ENCODE measurements around the gene SMIM33.
A peak's percentile ranks its signal among the peaks of the same experiment; 100 is the strongest.

SMIM33 gene

GRCh38 chr5:139486201-139486600, 15.4 kb downstream of the SMIM33 start:
- Histone ChIP-seq H3K79me2 (ENCODE audit: low read length) (no peaks in the 10 kb centered on the region), H3K4me1 (ENCODE audit: low read length) (peaks cover 10% of the 10 kb centered on the region; the same call in 1 of the 2 replicates), H4K20me1 (ENCODE audit: insufficient read depth, low read length) (no peaks in the 10 kb centered on the region), H3K36me3 (replicated peaks; ENCODE audit: low read depth, low read length) (no peaks in the 10 kb centered on the region), H3K4me3 (ENCODE audit: low read length) (no peak overlapping the region), H2AFZ (ENCODE audit: low read depth, low read length) (no peak overlapping the region), H3K9me3 (ENCODE audit: insufficient read depth, low read length) (no peaks in the 10 kb centered on the region), H3K27ac (ENCODE audit: low read length) (no peak overlapping the region), H3K4me2 (ENCODE audit: low read length) (no peak overlapping the region), H3K27me3 (ENCODE audit: low read depth, low read length) (no peaks in the 10 kb centered on the region), H3K9ac (ENCODE audit: low read length) (no peak overlapping the region)
- TF ChIP-seq EZH2phosphoT487 (IDR thresholded peaks at IDR 0.05; ENCODE audit: low read depth), result no peak
- TF ChIP-seq CTCF (IDR thresholded peaks at IDR 0.05; ENCODE audit: low read depth, low read length), result no peak

GRCh38 chr5:139488260-139488659, 17.5 kb downstream of the SMIM33 start:
- H3K36me3 ChIP-seq (replicated peaks; ENCODE audit: low read depth, low read length), result no peaks in the 10 kb centered on the region
- no peaks in the 10 kb centered on the region for H3K9me3 ChIP-seq (ENCODE audit: insufficient read depth, low read length)
- no peak overlapping the region for H3K27ac ChIP-seq (ENCODE audit: low read length)
- no peaks in the 10 kb centered on the region for H3K79me2 ChIP-seq (ENCODE audit: low read length)
- H3K4me3 ChIP-seq (ENCODE audit: low read length), result no peak overlapping the region
- TF ChIP-seq CTCF (IDR thresholded peaks at IDR 0.05; ENCODE audit: low read depth, low read length), result no peak
- TF ChIP-seq EZH2phosphoT487 (IDR thresholded peaks at IDR 0.05; ENCODE audit: low read depth), result no peak
- no peak overlapping the region for H3K4me2 ChIP-seq (ENCODE audit: low read length)
- peak overlapping the region; percentile 83 for H2AFZ ChIP-seq (ENCODE audit: low read depth, low read length)
- no peak overlapping the region for H3K9ac ChIP-seq (ENCODE audit: low read length)
- H3K27me3 ChIP-seq (ENCODE audit: low read depth, low read length), result no peaks in the 10 kb centered on the region
- H4K20me1 ChIP-seq (ENCODE audit: insufficient read depth, low read length), result no peaks in the 10 kb centered on the region
- peaks cover 4% of the 10 kb centered on the region; the same call in 1 of the 2 replicates for H3K4me1 ChIP-seq (ENCODE audit: low read length)

GRCh38 chr5:139492700-139493192, 21.9 kb downstream of the SMIM33 start:
- Histone ChIP-seq H2AFZ (ENCODE audit: low read depth, low read length) (no peak overlapping the region), H4K20me1 (ENCODE audit: insufficient read depth, low read length) (no peaks in the 10 kb centered on the region), H3K36me3 (replicated peaks; ENCODE audit: low read depth, low read length) (no peaks in the 10 kb centered on the region), H3K27me3 (ENCODE audit: low read depth, low read length) (no peaks in the 10 kb centered on the region), H3K9ac (ENCODE audit: low read length) (no peak overlapping the region), H3K4me2 (ENCODE audit: low read length) (no peak overlapping the region), H3K27ac (ENCODE audit: low read length) (no peak overlapping the region), H3K4me1 (ENCODE audit: low read length) (peaks cover 7% of the 10 kb centered on the region; the same call in 1 of the 2 replicates), H3K9me3 (ENCODE audit: insufficient read depth, low read length) (no peaks in the 10 kb centered on the region), H3K79me2 (ENCODE audit: low read length) (no peaks in the 10 kb centered on the region), H3K4me3 (ENCODE audit: low read length) (no peak overlapping the region)
- no peak for TF ChIP-seq EZH2phosphoT487 (IDR thresholded peaks at IDR 0.05; ENCODE audit: low read depth)
- no peak for TF ChIP-seq CTCF (IDR thresholded peaks at IDR 0.05; ENCODE audit: low read depth, low read length)

- Histone ChIP-seq H2AFZ (ENCODE audit: low read depth, low read length) (no peak overlapping the region), H3K79me2 (ENCODE audit: low read length) (no peaks in the 10 kb centered on the region), H3K9ac (ENCODE audit: low read length) (no peak overlapping the region), H4K20me1 (ENCODE audit: insufficient read depth, low read length) (no peaks in the 10 kb centered on the region), H3K4me3 (ENCODE audit: low read length) (no peak overlapping the region), H3K4me1 (ENCODE audit: low read length) (peaks cover 3% of the 10 kb centered on the region; the same call in 1 of the 2 replicates), H3K27ac (ENCODE audit: low read length) (no peak overlapping the region), H3K27me3 (ENCODE audit: low read depth, low read length) (no peaks in the 10 kb centered on the region), H3K4me2 (ENCODE audit: low read length) (no peak overlapping the region), H3K36me3 (replicated peaks; ENCODE audit: low read depth, low read length) (no peaks in the 10 kb centered on the region), H3K9me3 (ENCODE audit: insufficient read depth, low read length) (no peaks in the 10 kb centered on the region)
- TF ChIP-seq CTCF (IDR thresholded peaks at IDR 0.05; ENCODE audit: low read depth, low read length) (no peak), EZH2phosphoT487 (IDR thresholded peaks at IDR 0.05; ENCODE audit: low read depth) (no peak)
Measured at GRCh38 chr5:139494256-139494655, 23.5 kb downstream of the SMIM33 start.
